ENCODE measurements around the gene TMEM80. TPM values are rescaled to one million over a fixed set of nuclear protein-coding genes. Genes with fewer than 3 reads are reported as not detected.

TMEM80 gene
- polyA plus RNA-seq, 1 experiment = 19.5 TPM

DNA sequence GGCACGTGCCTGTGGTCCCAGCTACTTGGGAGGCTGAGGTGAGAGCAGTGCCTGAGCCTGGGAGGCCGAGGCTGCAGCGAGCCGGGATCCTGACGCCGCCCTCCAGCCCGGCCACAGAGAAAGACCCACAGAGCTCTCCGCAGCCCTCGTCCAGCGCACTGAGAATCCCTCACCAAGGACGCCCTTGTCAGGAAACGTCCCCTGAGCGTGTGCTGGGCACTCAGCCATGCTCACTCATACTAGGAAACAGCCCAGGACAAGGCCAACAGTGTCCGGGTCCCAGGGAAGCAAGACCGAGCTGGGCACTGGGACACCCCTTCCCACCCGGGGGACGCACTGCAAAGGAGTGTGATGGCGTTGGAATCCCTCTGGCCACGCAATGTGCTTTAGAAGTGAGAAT is 15.1 kb upstream of the TMEM80 start:
- DNase-seq (ENCODE audit: low read depth) = no peak
- Histone ChIP-seq H3K36me3 (ENCODE audit: control insufficient read depth, insufficient read depth, low read length) (peaks cover 19% of the 10 kb centered on the region), H3K27me3 (ENCODE audit: control insufficient read depth, insufficient read depth, low read length) (no peaks in the 10 kb centered on the region), H3K4me3 (ENCODE audit: low read depth, low read length) (no peak overlapping the region)
- ChIA-PET POLR2A (no interaction called here), CTCF (interaction anchor here (1.7 kb wide), 1 partner anchor 16 kb away, joined by 3 read pairs; no protein-coding TSS in a partner anchor)
- TF ChIP-seq, protein P1, sequence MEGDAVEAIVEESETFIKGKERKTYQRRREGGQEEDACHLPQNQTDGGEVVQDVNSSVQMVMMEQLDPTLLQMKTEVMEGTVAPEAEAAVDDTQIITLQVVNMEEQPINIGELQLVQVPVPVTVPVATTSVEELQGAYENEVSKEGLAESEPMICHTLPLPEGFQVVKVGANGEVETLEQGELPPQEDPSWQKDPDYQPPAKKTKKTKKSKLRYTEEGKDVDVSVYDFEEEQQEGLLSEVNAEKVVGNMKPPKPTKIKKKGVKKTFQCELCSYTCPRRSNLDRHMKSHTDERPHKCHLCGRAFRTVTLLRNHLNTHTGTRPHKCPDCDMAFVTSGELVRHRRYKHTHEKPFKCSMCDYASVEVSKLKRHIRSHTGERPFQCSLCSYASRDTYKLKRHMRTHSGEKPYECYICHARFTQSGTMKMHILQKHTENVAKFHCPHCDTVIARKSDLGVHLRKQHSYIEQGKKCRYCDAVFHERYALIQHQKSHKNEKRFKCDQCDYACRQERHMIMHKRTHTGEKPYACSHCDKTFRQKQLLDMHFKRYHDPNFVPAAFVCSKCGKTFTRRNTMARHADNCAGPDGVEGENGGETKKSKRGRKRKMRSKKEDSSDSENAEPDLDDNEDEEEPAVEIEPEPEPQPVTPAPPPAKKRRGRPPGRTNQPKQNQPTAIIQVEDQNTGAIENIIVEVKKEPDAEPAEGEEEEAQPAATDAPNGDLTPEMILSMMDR (IDR thresholded peaks at IDR 0.05; ENCODE audit: insufficient read depth, low read depth, low read length) = no peak

DNA sequence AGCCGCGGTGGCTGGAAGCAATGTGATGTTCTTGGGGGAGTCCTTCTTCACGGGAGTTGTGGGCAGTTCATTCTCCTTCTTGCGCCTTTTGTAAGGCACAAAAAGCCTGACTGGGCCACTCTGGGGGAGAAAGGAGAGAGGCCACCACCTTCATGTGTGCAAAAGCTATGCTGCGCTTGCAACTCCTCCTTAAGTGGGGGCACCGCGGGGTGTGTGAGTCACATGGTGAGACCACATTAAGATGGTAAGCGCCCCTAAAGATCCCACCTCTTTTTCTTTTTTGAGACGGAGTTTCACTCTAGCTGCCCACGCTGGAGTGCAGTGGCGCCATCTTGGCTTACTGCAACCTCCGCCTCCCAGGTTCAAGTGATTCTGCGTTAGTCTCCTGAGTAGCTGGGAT is 14.6 kb upstream of the TMEM80 start:
- TF ChIP-seq, protein P1 (IDR thresholded peaks at IDR 0.05; ENCODE audit: insufficient read depth, low read depth, low read length) = no peak
- POLR2A ChIA-PET = no interaction called here

DNA sequence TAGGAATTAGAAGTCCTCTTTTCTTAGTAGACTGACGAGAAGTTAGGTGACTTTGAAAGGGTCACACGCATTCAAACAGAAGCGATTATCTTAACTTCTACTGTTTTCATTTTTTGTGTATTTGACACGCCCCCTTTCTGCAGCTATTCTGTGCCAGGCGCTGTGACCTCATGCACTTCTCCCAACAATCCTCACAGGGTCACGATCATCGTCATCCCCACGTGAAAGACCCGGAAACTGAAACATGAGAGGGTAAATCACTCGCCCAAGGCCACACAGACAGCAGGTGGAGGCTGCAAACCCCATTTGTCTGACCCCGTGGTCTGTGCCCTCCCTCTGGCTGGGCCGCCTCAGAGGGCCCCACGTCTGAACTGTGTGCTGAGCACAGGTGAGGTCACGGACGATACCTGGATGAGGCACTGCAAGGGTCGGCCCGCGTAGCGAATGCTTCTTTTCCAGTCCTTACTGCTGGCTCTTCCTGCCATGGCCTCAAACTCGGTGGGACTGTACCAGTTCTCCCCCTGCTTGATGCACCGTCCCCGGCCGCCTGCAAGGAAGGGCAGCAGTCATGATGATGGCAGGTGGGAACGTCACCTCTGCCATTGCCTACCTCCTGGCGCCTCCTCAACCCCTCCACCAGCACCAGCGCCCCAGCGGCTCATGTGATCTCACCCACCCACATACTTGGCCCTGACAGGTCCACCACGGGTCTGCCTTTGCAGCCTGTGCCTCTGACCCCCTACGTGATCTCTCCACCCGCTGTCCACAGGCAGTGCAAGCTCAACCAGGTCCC is 9.0 kb upstream of the TMEM80 start:
- DNase-seq (ENCODE audit: low read depth) = no peak
- TF ChIP-seq, protein P1 (IDR thresholded peaks at IDR 0.05; ENCODE audit: insufficient read depth, low read depth, low read length) = no peak
- POLR2A ChIA-PET = no interaction called here
- CTCF ChIA-PET = interaction anchor here (1.0 to 1.2 kb wide), 2 partner anchors 25 to 60 kb away, joined by 3 to 4 read pairs; partner anchors contain the start of gene TALDO1
- Histone ChIP-seq H3K27me3 (ENCODE audit: control insufficient read depth, insufficient read depth, low read length) (no peaks in the 10 kb centered on the region), H3K36me3 (ENCODE audit: control insufficient read depth, insufficient read depth, low read length) (peaks cover 27% of the 10 kb centered on the region), H3K4me3 (ENCODE audit: low read depth, low read length) (no peak overlapping the region)

More for the DNA sequence above, 14.6 kb upstream of the TMEM80 start:
- no peak for DNase-seq (ENCODE audit: low read depth)
- Histone ChIP-seq H3K27me3 (ENCODE audit: control insufficient read depth, insufficient read depth, low read length) (no peaks in the 10 kb centered on the region), H3K4me3 (ENCODE audit: low read depth, low read length) (no peak overlapping the region), H3K36me3 (ENCODE audit: control insufficient read depth, insufficient read depth, low read length) (peaks cover 19% of the 10 kb centered on the region)
- CTCF ChIA-PET = interaction anchor here (1.7 kb wide), 1 partner anchor 16 kb away, joined by 3 read pairs; no protein-coding TSS in a partner anchor

DNA sequence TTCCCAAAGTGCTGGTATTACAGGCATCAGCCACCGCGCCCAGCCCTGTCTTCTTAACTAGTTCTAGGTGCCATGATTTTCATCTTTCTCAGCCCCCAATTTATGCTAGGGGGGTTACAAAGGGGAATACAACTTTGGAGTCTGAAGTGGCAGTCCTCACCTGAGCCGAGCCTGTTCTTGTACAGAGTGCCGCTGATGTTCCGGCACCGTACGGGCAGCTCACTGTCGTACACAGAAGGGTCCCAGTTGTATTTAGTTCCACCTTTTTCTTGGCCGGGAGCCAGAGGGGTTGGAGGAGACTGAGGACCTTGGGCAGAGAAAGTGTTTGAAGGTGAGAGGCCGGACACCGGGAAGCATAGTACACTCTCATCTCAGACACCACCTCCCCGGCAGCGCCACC is 7.9 kb upstream of the TMEM80 start:
- no peaks in the 10 kb centered on the region for H3K27me3 ChIP-seq (ENCODE audit: control insufficient read depth, insufficient read depth, low read length)
- no peak overlapping the region for H3K4me3 ChIP-seq (ENCODE audit: low read depth, low read length)
- no peak for DNase-seq (ENCODE audit: low read depth)
- peaks cover 22% of the 10 kb centered on the region for H3K36me3 ChIP-seq (ENCODE audit: control insufficient read depth, insufficient read depth, low read length)
- POLR2A ChIA-PET = no interaction called here
- TF ChIP-seq, protein P1 (IDR thresholded peaks at IDR 0.05; ENCODE audit: insufficient read depth, low read depth, low read length) = no peak
- CTCF ChIA-PET = interaction anchor here (1.0 kb wide), 1 partner anchor 26 kb away, joined by 4 read pairs; no protein-coding TSS in a partner anchor

DNA sequence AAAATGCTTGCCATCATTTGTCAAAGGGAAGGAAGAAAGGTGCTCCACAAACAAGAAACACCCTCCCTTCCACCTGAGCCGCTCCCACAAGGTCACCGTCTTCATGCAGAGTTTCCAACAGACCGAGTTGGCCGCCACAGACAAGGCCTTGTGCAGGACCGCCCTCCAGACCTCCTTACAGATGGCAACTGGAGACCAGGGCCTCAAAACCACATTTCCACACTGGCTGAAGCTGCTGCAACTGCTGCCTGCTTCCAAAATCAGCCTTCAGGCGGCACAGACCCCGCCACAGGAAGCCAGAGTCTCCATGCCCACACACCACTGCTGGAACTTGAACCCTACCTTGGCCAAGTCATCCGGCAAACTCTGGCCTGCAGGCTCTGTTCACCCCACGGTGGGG is 6.9 kb upstream of the TMEM80 start:
- Histone ChIP-seq H3K36me3 (ENCODE audit: control insufficient read depth, insufficient read depth, low read length) (peaks cover 22% of the 10 kb centered on the region), H3K4me3 (ENCODE audit: low read depth, low read length) (no peak overlapping the region), H3K27me3 (ENCODE audit: control insufficient read depth, insufficient read depth, low read length) (no peaks in the 10 kb centered on the region)
- TF ChIP-seq, protein P1 (IDR thresholded peaks at IDR 0.05; ENCODE audit: insufficient read depth, low read depth, low read length) = no peak
- ChIA-PET CTCF (no interaction called here), POLR2A (no interaction called here)
- DNase-seq (ENCODE audit: low read depth) = no peak

Data from BJ (cell line).